HG02938 (cell line): ENCODE results near the gene BICC1.
"Not testable (repeated sequence)": the region's sequence is repeated elsewhere in the genome, so short reads cannot be mapped to it uniquely, and the experiment has no call there.

ENCODE experiments used
- ATAC-seq: cut with Tn5 transposase; IDR thresholded peaks from one replicate; pipeline ENCODE4 v1.9.1; 2021; ENCODE audit warnings: mild to moderate bottlenecking, moderate library complexity; ENCODE audit not compliant: unreplicated experiment

BICC1 gene

DNA sequence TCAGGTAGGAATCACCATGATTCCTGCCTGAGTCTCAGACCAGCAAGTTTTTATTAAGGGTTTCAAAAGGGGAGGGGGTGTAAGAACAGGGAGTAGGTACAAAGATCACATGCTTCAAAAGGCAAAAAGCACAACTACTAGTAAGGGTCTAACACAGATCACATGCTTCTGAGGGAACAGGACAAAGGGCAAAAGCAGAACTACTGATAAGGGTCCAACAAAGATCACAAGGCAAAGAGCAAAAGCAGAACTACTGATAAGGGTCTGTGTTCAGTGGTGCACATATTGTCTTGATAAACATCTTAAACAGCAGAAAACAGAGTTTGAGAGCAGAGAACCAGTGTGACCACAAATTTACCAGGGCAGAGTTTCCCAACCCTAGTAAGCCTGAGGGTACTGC lies 84.5 kb downstream of the BICC1 start:
- not testable (repeated sequence) for ATAC-seq

DNA sequence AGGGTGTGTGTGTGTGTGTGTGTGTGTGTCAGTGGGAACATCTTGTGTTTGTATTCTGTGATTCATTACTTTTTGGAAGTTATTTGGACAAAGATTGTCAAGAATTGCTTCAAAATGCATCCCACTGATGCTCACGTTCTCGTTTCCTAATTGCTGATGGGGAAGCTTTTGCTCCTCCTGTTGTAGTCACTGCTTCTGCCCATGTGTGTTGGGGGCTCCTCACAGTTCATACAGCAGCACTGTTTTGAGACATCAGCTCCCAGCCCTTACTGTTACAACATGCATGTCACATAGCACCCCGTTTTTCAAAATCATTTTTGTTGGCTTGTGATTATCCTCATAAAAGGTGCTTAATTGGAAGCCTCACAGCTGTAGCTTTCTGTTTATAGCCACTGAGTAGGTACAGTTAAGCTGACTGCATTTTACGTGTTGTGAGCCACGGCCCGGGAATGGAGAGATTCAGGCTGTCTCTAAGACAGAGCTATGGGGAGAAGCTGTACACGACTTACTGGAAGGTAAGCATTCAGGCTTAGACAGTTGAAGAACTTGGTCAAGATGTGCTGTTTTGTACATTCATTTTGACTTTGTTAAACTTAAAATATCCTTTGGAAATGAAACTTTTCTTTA lies 87.4 kb downstream of the BICC1 start:
- ATAC-seq = no peak

DNA sequence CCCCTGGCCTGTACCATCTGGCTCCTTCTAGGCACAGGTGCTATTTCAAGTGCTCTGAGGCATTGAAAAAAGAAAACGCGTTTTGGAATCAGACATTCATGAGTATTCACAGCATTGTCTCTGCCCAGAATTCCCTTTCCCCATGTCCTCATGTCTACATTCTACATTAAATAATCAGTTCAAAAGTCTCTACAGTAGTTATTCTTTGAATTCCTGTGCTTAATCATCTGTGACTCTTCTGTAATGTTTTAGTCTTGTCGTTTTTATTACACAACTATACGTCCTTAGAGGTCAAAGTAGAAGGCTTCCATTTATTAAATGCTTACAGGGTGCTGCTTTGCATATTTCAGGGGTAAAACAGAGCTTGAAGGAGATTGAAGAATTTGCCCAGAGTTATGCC lies 95.7 kb downstream of the BICC1 start:
- no peak for ATAC-seq

DNA sequence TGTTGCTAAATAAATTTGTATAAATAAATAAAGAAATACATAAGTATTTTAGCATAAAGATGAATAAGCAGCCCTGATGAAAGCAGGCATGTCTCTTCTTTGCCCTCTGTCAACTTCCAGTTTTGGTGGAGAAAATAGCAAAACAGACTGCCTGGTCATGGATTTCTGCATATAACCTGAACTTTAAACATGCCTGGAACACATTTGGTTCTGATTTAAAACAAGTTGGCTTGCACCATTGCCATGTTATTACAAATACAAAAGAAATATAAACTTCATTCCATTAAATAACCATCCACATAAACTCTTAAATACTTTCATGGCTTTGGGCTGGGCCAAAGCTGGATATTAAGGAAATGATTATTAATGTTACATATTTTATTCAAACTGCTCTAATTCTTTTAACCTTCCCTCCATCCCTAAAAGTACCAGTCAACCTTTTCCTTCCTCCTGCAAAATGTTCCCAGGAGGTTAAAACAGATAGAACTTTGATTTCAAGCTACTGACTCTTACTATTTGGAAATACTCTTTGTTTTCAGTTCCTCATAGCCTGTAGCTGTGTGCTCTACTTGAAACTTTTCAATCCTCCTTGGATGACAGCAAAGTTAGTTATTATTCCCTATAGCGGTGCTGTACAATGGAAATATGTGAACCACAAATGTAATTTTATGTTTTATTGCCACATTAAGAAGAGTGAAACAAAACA lies 96.3 kb downstream of the BICC1 start:
- ATAC-seq = no peak

DNA sequence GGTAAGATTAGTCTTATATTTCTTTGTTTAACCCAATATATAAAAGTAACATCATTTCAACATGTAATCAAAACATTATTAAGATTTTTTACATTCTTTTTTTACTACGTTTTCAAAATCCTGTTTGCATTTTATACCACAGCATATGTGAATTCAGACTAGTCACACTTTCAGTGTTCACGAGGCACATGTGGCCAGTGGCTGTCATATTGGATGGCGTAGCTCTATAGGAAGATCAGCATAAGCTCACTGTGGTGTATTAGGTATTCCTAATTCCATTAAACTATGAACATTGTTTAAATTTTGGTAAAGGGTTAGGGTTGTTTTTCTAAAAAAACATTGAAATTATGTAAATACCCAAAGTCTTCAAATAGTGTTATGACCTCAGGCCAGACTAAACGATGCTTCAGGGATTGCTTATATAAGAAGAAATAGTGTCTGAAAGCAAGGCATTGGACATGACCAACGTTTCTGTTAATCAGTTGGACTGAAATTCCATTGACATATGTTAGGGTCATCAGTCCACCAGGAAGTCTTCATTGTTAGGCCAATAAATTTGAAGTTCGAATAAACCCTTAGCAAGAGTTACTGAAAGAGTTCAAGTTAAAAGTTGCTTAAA lies 97.0 kb downstream of the BICC1 start:
- no peak for ATAC-seq

DNA sequence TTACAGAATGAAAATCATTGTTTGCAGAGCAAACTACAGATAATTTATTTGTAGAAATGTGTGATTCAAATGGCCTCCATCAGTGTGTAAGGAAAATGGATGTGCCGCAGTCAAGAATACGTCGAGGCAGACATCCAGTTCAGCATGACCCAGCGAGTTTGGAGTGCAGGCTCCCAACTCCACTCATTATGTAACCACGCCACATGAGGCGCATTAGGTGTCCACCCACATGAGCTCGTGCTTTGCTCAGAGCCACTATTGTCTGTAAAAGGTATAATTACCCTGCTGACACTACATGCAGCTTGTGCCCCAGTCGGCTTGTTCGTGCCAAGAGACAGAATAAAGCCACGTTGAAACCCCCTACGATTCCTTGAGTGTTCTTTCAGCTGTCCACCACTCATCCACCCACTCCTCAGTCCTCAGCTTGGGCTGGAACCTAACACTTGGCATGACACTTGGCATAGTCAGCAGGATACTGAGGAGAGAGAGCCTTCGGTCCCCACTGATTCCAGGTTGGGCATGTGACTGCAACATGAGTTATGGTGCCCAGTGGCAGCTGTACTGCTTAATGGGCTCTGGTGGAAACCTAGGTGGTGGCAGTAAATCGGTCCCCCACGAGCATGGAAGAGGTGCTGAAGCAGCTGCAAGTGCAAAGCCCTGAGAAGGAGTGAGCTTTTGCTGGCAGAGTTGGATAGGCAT lies 102.7 kb downstream of the BICC1 start:
- ATAC-seq = no peak

DNA sequence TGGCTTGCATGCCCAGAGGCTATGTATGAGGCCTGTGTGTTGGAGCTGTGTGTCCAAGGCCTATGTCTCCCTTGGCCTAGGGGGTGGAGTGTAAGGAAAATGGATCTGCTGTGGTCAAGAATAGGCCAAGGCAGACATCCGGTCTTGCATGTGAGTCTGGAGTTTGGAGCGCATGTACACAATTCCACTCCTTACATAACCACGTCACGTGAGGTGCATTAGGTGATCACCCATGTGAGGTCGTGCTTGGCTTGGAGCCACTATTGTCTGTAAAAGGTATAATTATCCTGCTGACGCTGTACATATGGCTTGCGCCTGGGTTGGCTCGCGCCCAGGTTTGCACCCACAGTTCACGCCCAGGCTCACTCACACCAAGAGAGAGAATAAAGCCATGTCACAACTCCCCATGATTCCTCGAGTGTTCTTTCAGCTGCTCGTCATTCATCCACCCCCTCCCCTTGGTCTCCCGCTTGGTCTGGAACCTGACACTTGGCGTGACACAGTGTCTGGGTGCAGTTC lies 105.5 kb downstream of the BICC1 start:
- ATAC-seq = no peak

DNA sequence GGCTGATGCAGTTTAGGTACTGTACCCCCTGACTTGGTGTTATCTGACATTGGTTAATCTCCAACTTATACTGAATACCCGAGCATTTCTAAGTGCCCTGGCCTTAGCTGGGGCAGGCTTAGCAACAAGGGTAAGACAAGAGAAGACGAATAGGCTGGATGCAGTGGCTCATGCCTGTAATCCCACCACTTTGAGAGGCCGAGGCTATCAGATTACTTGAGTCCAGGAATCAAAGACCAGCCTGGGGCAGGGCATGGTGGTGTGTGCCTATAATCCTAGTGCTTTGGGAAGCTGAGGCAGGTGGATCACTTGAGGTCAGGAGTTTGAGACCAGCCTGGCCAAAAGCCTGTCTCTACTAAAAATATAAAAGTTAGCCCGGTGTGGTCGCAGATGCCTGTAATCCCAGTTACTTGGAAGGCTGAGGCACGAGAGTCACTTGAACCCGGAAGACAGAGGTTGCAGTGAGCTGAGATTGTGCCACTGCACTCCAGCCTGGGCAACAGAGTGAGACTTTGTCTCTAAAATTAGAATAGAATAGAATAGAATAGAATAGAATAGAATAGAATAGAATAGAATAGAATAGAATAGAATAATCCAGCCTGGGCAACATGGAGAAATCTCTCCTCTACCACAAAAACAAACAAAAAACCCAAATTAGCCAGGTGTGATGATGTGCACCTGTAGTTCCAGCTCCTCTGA lies 108.9 kb downstream of the BICC1 start:
- no peak for ATAC-seq

DNA sequence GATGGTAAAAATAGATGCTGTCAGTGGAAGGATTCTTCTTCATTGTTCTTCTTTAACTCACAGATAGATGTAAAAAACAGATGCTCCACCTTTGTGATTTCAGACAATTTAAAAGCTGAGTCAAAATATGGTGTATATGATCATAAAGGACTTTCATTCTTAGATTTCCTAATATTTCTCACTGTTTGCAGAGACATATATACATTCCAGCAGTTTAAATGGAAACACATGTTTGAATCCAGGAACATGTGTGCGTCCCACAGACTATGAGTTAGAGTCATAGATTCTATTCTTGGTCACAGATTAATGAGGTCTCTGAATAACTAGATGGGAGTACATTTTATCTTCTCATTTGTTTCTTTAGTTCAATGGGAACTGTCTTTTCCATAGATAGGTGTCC lies 109.6 kb downstream of the BICC1 start:
- no peak for ATAC-seq

DNA sequence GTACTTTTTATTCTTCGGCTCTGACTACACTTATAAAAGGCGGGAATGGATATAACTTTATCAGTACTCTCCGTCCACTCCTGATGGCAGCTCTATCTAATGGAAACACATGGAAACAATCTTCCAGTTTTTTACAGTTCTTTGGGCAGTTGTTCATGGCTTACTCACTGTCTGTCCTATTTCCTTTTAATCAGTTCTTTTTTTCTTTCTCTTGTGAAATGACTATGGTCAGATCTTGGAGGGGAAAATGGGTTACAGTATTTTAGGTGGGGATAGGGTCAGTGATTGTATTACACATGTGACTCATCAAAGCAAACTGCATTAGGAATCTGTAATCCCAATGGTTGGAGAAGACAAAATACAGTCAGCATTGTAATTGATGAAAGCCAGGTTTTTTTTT lies 112.4 kb downstream of the BICC1 start:
- ATAC-seq = no peak

DNA sequence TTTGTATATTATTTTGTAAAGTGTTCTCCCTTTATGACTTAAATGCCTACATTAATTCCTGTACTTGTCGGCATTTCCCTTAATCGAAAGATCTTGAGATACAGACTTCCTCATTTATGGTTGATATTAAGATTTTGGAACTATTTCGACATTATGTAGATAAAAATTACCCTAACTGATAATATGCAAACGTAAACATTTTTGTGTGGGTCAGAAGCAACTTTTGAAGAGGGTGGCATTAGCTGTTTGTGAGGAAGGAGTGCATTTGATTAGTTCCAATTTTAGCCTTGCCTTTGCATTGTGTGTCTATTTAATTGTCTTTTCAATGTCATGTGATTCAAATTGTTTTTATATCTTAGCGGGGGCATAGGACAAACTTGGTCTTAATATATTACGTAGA lies 114.7 kb downstream of the BICC1 start:
- ATAC-seq = no peak

DNA sequence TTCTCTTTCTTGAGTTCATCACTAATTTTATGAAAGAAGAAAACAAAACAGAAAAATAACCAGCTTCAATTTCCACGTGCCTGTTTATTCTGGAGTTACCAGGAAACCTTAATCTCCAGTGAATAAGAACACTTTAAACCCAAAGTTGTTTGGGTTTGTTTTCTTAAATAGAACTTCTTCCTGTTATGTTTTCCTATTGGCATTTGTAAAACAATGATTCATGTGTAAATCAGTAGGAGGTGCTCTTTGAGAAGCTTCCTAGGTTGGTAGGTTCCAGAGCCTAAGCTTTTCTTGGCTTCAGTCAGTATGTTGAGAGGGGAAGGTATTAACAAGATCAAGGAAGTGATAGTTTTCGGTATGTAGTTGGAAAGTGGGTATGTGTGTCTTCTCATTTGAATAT lies 119.0 kb downstream of the BICC1 start:
- ATAC-seq = no peak

DNA sequence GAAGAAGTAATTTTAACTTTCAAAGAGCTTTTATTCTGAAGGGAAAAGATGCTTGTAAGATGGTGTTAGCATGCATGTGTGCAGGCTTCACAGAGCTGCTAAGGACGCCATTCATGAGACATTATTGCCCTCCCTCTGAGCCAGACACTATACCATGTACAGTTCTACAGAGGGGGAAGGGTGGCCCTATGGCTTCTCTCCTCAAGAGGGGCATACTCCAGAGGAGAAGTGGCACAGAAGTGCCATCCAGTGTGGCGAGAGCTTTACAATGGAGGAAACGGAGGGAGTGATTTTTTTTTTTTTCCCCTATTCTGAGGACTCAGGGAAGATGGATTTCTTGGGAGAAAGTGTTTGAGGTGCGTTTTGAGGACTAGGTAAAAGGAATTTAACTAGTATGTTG lies 119.5 kb downstream of the BICC1 start:
- ATAC-seq = no peak

DNA sequence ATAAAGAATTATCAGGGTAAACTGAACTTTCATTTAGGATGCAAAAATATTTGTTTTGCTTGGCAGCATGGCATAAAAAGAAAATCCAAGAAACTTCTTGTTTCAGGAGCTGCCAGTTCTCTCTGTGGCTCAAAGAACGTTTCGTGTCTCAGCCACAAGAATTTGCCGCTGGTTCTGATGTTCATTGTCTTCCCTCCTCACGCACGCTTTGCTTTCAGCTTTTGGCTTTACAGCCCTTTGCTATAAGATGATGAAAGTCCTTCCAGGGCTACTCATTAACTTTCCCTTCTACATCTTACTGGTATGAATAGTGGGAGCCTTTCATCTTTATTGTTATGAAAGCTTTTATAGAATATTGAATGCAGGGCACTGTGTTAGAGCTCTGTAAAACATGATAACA lies 124.7 kb downstream of the BICC1 start:
- ATAC-seq = no peak

DNA sequence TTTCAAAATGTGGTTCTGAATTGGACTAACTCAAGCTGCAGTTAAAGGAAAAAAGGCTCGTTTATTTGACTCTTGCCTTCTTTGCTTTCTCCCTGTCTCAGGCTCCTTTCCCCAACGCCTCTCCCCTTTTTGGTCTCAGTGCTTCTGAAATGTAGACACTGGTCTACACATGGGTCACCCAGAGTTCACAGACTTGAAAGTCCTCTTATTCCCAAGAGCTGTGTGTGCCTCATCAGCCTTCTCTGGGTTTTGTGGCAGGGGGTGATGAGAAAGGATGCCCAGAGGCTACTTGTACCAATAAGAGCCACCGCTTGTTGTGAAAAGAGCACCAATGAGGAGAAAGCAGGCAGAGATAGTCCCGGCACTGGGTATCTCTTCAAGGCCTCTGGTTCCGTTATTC lies 125.7 kb downstream of the BICC1 start:
- ATAC-seq = no peak

DNA sequence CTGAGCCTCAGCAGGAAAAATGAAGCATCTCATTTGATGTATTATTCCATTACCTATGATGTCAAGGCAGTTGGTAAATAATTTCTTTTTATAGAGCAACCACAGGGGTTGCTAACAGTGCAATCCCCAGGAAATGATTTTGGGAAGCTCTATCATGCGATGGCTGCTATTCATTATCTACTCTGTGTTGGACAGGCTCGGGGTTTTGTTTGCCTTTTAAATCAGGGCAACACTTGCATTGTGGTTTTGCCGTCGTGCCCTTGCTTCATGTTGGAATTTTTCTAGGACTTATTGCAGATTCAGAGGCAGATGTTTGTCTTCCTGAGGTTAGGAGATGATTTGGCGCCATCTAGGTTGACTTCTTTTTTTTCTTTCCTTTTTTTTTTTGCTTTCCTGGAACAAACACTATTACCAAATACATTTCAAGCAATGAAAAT lies 128.4 kb downstream of the BICC1 start:
- no peak for ATAC-seq

DNA sequence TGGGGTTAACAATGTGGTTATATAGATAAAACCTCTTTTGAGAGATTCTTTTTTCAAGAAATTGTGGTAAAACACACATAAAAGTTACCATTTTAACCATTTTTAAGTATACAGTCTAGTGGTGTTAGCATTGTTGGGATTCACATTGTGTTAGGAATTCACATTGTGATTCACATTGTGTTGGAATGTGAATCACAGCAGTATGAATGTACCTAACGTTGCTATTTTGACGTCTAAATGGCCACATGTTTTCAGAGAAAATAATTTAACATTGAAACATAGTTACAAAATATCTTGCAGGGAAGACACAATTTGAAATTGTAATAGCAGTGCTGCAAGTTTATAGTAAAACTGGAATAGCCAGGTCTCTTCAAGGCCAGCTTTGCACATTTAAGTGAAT lies 129.0 kb downstream of the BICC1 start:
- ATAC-seq = no peak

DNA sequence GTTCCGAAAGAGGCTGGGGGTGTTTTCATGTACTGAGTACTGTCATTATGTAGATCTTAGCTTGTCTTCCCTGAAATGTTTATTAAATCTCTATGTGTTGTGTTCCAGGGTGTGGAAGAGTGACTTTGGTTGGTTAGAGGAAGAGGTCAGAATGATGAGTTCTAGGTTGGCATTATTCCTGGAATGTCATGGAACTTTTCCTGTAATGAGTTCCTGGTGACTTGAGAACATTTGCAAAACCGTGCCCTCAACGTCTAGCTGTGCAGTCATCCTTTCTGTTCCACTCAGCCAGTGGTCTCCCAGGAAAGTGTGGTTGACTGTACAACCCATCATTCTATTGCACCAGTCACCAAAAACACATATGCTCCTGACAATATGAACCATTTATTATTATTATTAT lies 129.6 kb downstream of the BICC1 start:
- ATAC-seq = no peak

DNA sequence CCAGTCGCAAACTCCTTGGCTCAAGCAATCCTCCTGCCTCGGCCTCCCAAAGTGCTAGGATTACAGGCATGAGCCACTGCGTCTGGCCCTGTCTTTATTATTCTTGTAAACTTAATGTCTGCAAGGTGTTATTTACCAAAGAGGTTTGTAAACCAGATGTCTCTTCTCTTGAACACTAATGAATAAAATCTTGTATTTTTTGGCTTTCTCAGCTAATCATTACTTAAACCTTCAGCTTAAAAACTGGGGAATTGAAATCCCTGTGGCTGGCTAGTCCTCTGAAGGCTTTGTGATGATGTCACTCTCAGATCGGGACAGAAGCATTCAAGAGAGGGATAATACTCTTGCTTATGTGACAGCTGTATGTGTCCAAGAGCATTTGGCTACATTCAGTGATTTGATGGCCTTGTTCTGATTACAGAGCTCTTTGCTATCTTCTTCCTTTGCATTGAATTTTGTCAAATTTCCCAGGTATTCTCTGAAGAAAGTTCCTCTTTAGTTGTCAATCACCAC lies 130.3 kb downstream of the BICC1 start:
- no peak for ATAC-seq

DNA sequence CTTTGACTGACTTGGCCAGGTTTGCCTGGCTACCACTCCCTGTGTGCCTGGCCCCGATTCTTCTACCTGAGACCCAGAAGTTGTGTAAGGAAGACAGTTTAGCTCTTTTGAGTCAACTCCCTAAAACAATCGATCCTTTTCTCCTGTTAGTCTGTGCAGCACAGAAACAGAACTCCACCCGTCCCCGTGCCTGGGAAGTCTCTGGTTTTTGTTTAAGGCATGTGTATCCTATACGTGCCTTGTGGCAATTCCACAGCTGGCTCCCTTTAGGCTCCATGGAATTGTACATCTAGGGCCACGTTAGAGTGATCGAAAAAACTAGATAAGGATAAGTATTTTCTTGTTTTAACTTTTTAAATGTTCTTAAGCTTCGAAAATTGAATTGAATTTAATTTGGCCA lies 131.6 kb downstream of the BICC1 start:
- ATAC-seq = no peak
